B cell (primary cell): ENCODE results near the gene FRMPD3.

ENCODE experiments used
- EZH2 ChIP-seq: IDR thresholded peaks from 2 replicates; pipeline ENCODE4 v1.6.1; 2012; ENCODE audit warnings: borderline replicate concordance, low read depth, mild to moderate bottlenecking, moderate library complexity, low read length; ENCODE audit not compliant: insufficient read depth, poor library complexity, severe bottlenecking
- TF ChIP-seq, protein P1 (sequence below): fragments of 200-600 bp; IDR thresholded peaks from one replicate; pipeline ENCODE4 v1.8.0; 2022; ENCODE audit warnings: antibody characterized with exemption, mild to moderate bottlenecking

- TF ChIP-seq, protein P1, sequence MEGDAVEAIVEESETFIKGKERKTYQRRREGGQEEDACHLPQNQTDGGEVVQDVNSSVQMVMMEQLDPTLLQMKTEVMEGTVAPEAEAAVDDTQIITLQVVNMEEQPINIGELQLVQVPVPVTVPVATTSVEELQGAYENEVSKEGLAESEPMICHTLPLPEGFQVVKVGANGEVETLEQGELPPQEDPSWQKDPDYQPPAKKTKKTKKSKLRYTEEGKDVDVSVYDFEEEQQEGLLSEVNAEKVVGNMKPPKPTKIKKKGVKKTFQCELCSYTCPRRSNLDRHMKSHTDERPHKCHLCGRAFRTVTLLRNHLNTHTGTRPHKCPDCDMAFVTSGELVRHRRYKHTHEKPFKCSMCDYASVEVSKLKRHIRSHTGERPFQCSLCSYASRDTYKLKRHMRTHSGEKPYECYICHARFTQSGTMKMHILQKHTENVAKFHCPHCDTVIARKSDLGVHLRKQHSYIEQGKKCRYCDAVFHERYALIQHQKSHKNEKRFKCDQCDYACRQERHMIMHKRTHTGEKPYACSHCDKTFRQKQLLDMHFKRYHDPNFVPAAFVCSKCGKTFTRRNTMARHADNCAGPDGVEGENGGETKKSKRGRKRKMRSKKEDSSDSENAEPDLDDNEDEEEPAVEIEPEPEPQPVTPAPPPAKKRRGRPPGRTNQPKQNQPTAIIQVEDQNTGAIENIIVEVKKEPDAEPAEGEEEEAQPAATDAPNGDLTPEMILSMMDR: peak; percentile 50
- no peak for TF ChIP-seq EZH2
These were observed 20.4 kb upstream of the FRMPD3 start for GRCh38 chrX:107429090-107429489.
